Lower lobe of right lung (tissue), 2 donors: ENCODE measurements around the gene G2E3. TPM values are rescaled to one million over a fixed set of nuclear protein-coding genes. Genes with fewer than 3 reads are reported as not detected.
"Not testable (repeated sequence)": the region's sequence is repeated elsewhere in the genome, so short reads cannot be mapped to it uniquely, and the experiment has no call there.

ENCODE experiments used
- ATAC-seq, 2 donors: fragments of 200-7000 bp; cut with Tn5 transposase; one replicate each; pipeline ENCODE4 v1.9.1; 2020 to 2022; ENCODE audit warnings: mild to moderate bottlenecking in 2 of 2, moderate library complexity in 2 of 2
- DNase-seq: peaks from one replicate; pipeline ENCODE4 v3.0.0-alpha.2; 2020
- H3K27ac ChIP-seq: fragments of 200-600 bp; one replicate; pipeline ENCODE4 v1.8.0; 2022
- H3K27me3 ChIP-seq: fragments of 200-600 bp; one replicate; pipeline ENCODE4 v1.8.0; 2022; ENCODE audit warnings: low read depth
- H3K36me3 ChIP-seq: fragments of 200-600 bp; one replicate; pipeline ENCODE4 v1.8.0; 2022; ENCODE audit warnings: mild to moderate bottlenecking
- H3K4me1 ChIP-seq: fragments of 200-600 bp; one replicate; pipeline ENCODE4 v1.8.0; 2022
- H3K4me3 ChIP-seq: fragments of 200-600 bp; one replicate; pipeline ENCODE4 v1.8.0; 2022; ENCODE audit warnings: mild to moderate bottlenecking
- H3K9me3 ChIP-seq: fragments of 200-600 bp; one replicate; pipeline ENCODE4 v1.8.0; 2022
- intact Hi-C: fragments of 100-400 bp; cut with DNase I; formaldehyde crosslinking; loops from one replicate; pipeline ENCODE4 v1.11.0; 2022
- total RNA-seq: library from RNA; stranded (reverse); fragmentation: NEBNext Ultra II Directional; extraction: Animal tissue kit (Norgen Biotek cat#: 25700); gene quantifications from one replicate; pipeline ENCODE4 v1.2.1, GENCODE V29; 2021
- TF ChIP-seq, protein P1 (sequence below): fragments of 200-600 bp; IDR thresholded peaks from one replicate; pipeline ENCODE4 v1.8.0; 2022; ENCODE audit warnings: antibody characterized with exemption, mild to moderate bottlenecking
- donor health status: DM: no; HTN: yes; CAD: no; lungs with severe emphysema.

G2E3 gene
- total RNA-seq, 1 donor from 2014 or later = 14.3 TPM

DNA sequence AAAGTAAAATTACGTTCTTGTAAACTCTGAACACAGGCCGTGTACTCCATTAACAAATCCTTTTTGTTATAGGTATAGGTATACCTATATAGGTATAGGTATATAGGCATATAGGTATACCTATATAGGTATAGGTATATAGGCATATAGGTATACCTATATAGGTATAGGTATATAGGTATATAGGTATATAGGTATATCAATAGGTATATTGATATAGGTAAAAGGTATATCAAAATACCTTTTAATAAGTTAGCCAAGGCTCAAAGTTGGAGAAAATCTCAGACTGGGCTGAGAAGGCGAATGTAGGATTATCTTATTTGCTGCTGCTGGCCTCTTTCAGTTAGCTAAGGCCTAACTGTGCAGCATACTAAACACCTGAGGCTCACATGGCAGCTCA, 66.6 kb downstream of the G2E3 start:
- no peak overlapping the region for H3K27ac ChIP-seq
- no peak for DNase-seq
- H3K36me3 ChIP-seq = peaks cover 3% of the 10 kb centered on the region
- intact Hi-C loops = no loop called here
- no peaks in the 10 kb centered on the region for H3K9me3 ChIP-seq
- H3K4me1 ChIP-seq = peaks cover 44% of the 10 kb centered on the region
- TF ChIP-seq, protein P1, sequence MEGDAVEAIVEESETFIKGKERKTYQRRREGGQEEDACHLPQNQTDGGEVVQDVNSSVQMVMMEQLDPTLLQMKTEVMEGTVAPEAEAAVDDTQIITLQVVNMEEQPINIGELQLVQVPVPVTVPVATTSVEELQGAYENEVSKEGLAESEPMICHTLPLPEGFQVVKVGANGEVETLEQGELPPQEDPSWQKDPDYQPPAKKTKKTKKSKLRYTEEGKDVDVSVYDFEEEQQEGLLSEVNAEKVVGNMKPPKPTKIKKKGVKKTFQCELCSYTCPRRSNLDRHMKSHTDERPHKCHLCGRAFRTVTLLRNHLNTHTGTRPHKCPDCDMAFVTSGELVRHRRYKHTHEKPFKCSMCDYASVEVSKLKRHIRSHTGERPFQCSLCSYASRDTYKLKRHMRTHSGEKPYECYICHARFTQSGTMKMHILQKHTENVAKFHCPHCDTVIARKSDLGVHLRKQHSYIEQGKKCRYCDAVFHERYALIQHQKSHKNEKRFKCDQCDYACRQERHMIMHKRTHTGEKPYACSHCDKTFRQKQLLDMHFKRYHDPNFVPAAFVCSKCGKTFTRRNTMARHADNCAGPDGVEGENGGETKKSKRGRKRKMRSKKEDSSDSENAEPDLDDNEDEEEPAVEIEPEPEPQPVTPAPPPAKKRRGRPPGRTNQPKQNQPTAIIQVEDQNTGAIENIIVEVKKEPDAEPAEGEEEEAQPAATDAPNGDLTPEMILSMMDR = no peak
- no peak for ATAC-seq
- no peak overlapping the region for H3K4me3 ChIP-seq
- no peaks in the 10 kb centered on the region for H3K27me3 ChIP-seq

DNA sequence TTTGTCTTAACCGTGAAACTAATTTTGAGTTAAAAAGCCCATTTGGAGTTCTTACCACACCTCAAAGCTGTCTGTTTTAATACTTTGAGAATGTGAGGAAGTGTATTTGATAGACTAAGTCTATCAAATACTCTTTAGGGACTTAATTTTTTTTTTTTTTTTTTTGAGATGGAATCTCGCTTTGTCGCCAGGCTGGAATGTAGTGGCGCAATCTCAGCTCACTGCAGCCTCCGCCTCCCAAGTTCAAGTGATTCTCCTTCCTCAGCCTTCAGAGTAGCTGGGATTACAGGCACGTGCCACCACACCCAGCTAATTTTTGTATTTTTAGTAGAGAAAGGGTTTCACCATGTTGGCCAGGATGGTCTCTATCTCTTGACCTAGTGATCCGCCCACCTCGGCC, 70.5 kb downstream of the G2E3 start:
- Histone ChIP-seq H3K4me1 (peaks cover 21% of the 10 kb centered on the region), H3K36me3 (peaks cover 33% of the 10 kb centered on the region)
- H3K9me3 ChIP-seq, DNase-seq, H3K4me3 ChIP-seq, intact Hi-C loops, H3K27ac ChIP-seq, H3K27me3 ChIP-seq: not testable (repeated sequence)
- ATAC-seq = peak in 1 of 2 donors; percentile 18

DNA sequence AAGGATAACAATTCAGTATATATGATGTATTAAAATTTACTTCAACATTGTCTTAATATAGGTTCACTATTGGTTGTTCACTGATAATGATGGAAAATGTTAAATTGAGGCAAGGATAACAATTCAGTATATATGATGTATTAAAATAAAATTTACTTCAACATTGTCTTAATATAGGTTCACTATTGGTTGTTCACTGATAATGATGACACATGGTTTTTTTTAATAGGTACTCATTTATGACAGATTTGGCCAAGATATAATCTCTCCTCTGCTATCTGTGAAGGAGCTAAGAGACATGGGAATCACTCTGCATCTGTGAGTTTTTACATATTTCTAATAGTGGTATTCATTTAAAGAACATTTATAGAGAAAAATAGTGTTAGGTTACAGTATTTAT, 71.3 kb downstream of the G2E3 start:
- H3K4me3 ChIP-seq = no peak overlapping the region
- H3K27ac ChIP-seq = no peak overlapping the region
- H3K36me3 ChIP-seq = peaks cover 41% of the 10 kb centered on the region
- no peaks in the 10 kb centered on the region for H3K27me3 ChIP-seq
- no peaks in the 10 kb centered on the region for H3K9me3 ChIP-seq
- DNase-seq (no peak), ATAC-seq (no peak)
- intact Hi-C loops = no loop called here
- TF ChIP-seq, protein P1 = no peak
- peaks cover 13% of the 10 kb centered on the region for H3K4me1 ChIP-seq

DNA sequence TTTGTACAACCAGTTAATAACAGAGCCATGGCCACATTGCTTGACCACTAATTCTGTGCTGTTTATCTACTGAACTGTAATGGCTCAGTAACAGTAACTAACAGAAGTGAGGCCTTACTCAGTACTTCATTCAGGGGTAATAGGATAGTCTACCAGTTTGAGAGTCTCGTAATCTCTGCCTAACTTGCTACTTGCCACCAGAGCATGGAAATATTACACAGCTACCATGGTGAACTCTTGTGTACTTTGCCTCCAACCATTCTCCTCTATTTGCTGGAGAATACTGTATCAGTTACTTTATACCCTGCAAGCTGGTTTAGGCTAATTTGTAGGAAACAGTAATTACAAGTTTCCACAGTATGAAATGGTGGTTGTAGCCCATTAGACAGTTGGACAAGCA, 73.8 kb downstream of the G2E3 start:
- TF ChIP-seq, protein P1 = no peak
- intact Hi-C loops = no loop called here
- Histone ChIP-seq H3K27me3 (no peaks in the 10 kb centered on the region), H3K4me3 (no peak overlapping the region), H3K27ac (no peak overlapping the region), H3K9me3 (no peaks in the 10 kb centered on the region), H3K36me3 (peaks cover 49% of the 10 kb centered on the region), H3K4me1 (no peaks in the 10 kb centered on the region)
- DNase-seq = no peak
- ATAC-seq = no peak

DNA sequence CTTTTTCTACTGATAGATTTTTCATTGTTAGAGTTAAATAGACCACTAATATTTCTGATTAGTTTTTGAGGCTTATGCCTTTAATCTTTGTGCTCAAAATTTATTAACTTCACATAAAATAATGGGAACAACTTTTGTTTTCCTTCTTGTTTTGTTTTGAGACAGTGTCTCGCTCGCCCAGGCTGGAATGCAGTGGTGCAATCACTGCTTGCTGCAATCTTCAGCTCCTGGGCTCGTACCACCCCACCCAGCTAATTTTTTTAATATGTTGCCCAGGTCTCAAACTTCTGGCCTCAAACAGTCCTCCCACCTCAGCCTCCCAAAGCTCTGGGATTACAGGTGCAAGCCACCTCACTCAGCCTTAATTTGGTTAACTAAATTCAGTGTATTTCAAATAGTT, 80.0 kb downstream of the G2E3 start:
- no peak overlapping the region for H3K27ac ChIP-seq
- no peaks in the 10 kb centered on the region for H3K27me3 ChIP-seq
- DNase-seq (peak; percentile 54), ATAC-seq (no peak)
- H3K36me3 ChIP-seq = peaks cover 70% of the 10 kb centered on the region
- TF ChIP-seq, protein P1 = no peak
- no peaks in the 10 kb centered on the region for H3K4me1 ChIP-seq
- no peaks in the 10 kb centered on the region for H3K9me3 ChIP-seq
- intact Hi-C loops = no loop called here
- no peak overlapping the region for H3K4me3 ChIP-seq

DNA sequence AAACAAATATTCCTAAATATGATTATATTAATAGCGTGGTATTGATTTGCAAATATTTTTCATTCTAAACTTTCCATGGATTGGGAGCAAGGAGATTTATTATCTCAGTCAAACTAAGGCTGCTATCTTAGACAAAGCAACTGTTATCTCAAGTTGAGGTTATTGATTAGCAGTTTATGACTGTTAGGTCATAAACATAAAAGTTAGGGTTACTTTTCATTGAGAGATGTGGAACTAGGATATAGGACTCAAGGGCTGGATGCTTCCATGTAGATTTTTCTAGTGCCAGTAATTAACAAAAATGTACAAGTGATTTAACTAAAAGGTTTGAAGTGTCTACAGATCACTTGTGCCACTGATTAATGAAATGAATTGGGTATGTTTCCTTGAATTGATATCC, 82.2 kb downstream of the G2E3 start:
- intact Hi-C loops = no loop called here
- DNase-seq (no peak), ATAC-seq (no peak)
- no peaks in the 10 kb centered on the region for H3K4me1 ChIP-seq
- TF ChIP-seq, protein P1 = no peak
- H3K4me3 ChIP-seq = no peak overlapping the region
- peaks cover 63% of the 10 kb centered on the region for H3K36me3 ChIP-seq
- H3K9me3 ChIP-seq = peaks cover 12% of the 10 kb centered on the region
- H3K27ac ChIP-seq = no peak overlapping the region
- H3K27me3 ChIP-seq = no peaks in the 10 kb centered on the region

DNA sequence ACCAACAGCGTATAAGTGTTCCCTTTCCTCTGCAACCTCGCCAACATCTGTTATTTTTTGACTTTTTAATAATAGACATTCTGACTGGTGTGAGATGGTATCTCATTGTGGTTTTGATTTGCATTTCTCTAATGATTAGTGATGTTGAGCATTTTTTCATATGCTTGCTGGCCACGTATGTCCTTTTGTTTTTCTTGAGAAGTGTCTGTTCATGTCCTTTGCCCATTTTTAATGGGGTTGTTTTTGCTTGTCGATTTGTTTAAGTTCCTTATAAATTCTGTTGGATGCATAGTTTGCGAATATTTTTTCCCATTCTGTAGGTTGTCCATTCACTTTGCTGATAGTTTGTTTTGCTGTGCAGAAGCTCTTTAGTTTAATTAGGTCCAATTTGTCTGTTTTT, 85.5 kb downstream of the G2E3 start:
- H3K27ac ChIP-seq, DNase-seq, H3K27me3 ChIP-seq, H3K4me3 ChIP-seq, intact Hi-C loops, H3K4me1 ChIP-seq, ATAC-seq: not testable (repeated sequence)
- Histone ChIP-seq H3K9me3 (peaks cover 12% of the 10 kb centered on the region), H3K36me3 (peaks cover 70% of the 10 kb centered on the region)
